GM19035 (cell line): ENCODE data around the gene CXorf65.

Source experiments
- ATAC-seq: cut with Tn5 transposase; IDR thresholded peaks from one replicate; pipeline ENCODE4 v1.9.1; 2021; ENCODE audit not compliant: unreplicated experiment

CXorf65 gene

GRCh38 chrX:71107245-71107644 lies 705 bp upstream of the CXorf65 start:
- ATAC-seq: no peak

DNA sequence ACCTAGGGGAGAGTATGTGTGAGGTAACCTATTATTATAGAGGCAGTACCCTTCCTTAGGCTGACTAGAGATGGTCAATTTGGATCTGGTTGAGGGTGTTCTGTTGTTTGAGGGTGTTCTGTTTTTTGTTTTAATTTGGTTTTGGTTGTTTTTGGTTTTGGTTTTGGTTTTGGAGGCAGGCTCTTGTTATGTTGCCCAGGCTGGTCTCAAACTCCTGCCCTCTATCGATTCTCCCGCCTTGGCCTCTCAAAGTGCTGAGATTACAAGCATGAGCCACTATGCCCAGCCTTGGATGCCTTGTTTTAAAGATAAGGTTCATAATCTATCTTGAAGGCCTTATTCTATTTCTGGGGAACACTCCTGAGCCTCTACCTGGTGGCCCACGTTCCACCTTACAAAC lies 912 bp downstream of the CXorf65 start:
- ATAC-seq: no peak

DNA sequence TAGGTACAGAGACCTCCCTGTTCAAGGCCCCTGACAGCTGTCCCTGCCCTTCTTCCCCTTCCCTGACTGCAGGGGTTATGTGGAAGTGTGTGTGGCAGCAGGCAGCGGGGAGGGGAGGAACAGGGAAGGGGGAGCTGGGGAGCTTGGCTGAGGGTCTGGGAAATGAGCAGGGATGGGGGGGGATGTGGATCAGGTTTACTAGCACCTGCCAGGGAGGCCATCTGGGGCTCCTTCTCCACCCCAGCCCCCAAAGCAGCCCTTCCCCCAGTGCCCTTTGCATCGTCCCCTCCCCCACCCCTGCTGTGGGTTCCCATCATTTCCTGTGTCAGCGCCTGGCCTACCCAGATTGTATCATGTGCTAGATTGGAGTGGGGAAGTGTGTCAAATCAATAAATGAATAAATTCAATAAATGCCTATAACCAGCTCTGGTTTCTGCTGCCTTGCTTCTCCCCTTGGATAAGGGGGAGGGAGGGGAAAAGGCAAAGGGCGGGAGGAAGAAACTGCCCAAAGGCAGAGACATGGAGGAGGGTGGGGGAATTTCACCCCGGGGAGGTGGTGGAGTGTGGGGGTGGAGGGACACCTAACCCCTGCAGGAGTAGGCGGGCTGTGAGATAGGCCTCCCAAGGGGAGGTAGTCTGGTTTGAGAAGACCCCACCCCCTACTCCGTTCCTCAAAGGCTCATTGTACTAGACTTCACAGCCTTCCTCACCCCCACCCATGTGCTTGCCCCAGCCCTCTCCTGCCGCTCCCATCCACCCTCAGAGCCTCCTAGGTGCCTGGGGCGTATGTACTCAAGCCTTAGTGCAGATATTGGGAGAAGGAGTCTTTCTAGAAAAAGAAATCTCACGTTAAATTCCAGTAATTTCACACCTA lies 3.2 kb downstream of the CXorf65 start:
- ATAC-seq: no peak

GRCh38 chrX:71102292-71102691 lies 4.2 kb downstream of the CXorf65 start:
- ATAC-seq: no peak

- no peak for ATAC-seq
Observed at GRCh38 chrX:71100581-71101505, 5.7 kb downstream of the CXorf65 start.

DNA sequence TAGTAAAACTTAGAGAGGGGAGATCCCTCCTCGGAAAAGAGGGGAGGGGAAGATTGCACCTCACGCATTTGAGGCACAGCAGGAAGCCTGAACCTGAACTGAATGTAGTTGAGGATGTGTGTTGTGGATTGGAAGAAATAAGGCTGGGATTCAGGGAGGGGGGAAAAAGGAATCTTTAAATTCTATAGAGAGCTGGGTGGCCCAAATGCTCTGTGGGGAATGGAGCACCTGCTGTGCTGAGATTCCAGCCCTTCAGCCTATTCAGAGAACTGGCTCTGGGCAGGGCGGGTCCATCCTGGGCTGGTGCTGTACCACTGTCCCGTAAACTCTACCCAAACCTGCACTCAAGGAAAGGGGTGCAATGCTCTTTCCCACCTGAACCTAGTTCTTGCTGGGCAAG lies 6.8 kb downstream of the CXorf65 start:
- no peak for ATAC-seq

- no peak for ATAC-seq
Observed at GRCh38 chrX:71098951-71099506, 7.5 kb downstream of the CXorf65 start.

DNA sequence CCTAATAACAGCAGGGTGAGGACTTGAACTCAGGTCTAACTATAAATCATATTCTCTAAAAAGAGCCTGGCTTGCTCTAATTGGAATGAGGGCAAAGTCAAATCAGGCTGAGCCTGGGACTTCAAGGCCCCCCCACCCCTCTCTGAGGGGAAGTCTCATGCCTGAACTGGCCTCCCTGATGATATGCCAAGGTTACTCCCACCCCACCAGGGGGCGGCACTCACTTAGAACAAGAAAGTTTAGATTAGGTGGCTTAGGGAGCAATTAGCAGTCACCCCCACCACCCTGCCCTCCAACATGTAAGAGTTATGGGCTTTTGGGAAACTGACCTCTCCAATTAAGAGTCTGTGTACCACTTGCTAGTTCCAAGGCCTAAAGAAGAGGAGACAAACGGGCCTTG lies 8.2 kb downstream of the CXorf65 start:
- no peak for ATAC-seq

DNA sequence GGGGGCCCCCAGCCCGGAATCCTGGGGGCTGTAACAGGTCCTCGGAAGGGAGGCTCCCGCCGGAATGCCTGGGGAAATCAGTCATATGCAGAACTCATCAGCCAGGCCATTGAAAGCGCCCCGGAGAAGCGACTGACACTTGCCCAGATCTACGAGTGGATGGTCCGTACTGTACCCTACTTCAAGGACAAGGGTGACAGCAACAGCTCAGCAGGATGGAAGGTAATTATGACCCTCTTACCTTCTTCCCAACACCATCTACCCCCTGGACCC lies 9.8 kb downstream of the CXorf65 start:
- ATAC-seq: no peak

DNA sequence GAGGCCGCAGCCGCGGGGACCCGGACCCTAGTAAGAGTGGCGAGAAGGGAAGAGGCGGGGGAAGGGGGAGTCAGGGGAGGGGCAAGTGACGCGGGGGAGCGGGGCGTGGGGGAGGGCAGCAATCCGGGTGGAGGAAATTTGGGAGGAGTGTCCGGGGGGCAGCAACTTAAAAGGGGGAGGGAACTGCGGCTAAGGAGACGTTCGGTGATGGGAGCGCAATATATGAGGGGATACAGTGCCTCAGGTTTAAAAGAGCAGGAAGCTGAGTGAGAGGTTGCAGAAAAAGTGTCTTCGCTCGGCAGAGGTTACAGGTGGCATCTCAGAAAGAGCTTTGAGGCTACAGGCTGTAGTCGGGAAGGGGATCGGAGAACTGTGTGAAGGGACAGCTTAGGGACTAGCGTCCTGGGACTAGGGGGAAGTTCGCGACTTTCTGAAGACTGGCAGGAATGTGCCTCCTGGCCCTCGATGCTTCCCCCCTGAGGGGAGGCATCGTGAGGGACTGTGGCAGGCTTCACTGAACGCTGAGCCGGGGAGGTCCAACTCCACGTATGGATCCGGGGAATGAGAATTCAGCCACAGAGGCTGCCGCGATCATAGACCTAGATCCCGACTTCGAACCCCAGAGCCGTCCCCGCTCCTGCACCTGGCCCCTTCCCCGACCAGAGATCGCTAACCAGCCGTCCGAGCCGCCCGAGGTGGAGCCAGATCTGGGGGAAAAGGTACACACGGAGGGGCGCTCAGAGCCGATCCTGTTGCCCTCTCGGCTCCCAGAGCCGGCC lies 10.4 kb downstream of the CXorf65 start:
- peak; percentile 32 for ATAC-seq

- peak; percentile 94 for ATAC-seq
Observed at GRCh38 chrX:71095555-71095980, 11.0 kb downstream of the CXorf65 start, which contains the start of gene FOXO4. TSS of gene FOXO4 (plus strand) at chrX:71095851. CDS start at chrX:71096529, 678 bp downstream.

DNA sequence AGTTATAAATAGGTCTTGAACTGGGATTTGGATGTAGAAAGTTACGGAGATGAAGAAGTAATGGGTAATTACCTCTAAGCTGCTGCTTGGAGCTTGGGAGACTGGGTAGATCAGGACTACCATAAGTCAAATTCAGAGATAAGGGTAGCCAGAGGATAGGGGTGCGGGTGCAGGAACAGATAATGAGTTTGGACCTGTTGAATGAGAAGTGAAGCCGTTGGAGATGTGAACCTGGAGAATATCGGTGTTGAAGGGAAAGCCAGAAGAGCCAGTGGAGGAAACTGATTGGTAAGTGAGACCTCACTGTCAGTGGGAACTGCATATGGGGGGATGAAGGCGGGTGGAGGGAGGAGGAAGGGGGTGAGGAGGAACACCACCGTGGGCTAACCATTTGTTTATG lies 11.5 kb downstream of the CXorf65 start:
- ATAC-seq: no peak

DNA sequence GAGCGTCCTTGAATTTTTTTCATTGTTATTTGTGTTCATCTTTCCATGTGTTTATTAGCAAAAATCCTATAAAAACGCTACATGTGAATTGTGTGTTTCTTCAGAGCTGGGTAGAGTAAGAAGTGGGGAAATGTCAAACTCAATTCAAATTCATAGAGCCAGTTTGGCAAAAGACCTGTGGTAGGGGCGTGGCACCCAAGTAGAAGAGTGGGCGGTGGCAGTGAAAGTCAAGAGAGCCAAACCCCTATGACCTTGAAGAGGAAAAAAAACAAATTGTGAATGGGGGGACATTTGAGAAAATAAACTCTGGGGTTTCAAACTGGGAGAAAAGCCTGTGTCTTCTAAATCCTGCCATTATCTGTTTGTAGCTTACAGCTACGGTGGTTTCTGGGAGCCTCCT lies 15.3 kb downstream of the CXorf65 start:
- no peak for ATAC-seq

- ATAC-seq: no peak
Observed at GRCh38 chrX:71085900-71086299, 20.6 kb downstream of the CXorf65 start.

- no peak for ATAC-seq
Observed at GRCh38 chrX:71082822-71083221, 23.7 kb downstream of the CXorf65 start.

DNA sequence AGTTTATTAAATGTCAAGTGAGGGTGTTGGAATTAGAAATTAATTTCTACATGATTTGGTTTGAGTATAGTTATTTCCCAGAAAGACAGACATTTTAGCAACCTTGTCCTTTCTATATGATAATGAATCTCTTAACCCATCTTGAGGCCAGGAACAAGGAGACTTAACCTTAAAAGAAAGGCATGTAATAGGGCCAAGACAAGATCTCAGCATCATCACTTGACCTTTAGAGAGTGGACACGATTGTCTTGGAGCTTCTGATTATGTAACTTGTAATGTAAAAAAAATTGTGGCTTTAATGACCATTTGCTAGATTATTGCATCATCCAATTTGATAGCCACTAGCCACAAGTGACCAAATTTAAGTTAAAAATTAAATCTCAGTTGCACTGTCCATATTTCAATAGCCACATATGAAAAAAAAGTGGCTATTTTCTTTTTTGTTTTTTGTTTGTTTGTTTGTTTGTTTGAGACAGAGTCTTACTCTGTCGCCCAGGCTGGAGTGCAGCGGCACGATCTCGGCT lies 24.4 kb downstream of the CXorf65 start:
- no peak for ATAC-seq

DNA sequence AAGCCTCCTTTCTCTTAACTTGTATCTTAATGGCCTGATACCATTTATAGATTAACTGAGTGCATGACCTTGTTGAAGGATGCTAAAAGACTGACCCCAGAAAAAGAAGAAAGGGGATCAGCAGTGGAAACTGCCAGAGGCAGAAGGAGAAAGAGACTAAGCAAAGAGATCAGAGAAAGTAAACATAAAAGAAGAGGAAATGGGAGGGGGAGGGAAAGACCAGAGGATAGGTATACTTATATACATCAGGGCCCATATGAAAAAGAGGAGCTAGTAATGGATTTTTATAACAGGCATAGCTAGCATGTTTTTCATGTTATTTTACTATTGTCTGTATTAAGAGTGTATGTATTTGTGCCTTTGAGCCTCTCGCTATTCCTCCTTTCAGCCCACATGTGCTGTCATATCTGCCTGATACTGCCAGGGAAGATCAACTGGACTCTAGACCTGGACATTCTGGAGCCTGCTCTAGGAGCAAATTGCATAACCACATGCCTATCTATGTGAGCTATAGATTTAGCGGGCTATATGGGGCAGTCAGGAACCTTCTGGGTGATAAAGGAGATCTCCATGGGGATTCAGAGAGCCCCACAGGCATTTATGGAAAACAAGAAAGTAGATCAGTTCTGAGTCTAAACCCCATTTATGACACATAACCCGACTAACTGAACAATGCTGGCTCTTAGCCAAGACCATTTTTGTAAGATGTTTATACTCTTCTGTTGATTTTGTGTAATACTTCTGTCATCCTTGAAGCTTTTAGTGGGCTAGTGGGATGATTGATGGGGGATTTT lies 25.0 kb downstream of the CXorf65 start:
- no peak for ATAC-seq

GRCh38 chrX:71070531-71070930 lies 36.0 kb downstream of the CXorf65 start:
- ATAC-seq: no peak

GRCh38 chrX:71068044-71068918 lies 38.3 kb downstream of the CXorf65 start, which contains the start of gene SNX12:
TSS of gene SNX12 (minus strand) at chrX:71068334. CDS start at chrX:71068306, 28 bp downstream.
- peak; percentile 94 for ATAC-seq
